Parathyroid adenoma (tissue), 2 donors: Measurements from ENCODE around the gene ZBTB49.
"Not testable (repeated sequence)": the region's sequence is repeated elsewhere in the genome, so short reads cannot be mapped to it uniquely, and the experiment has no call there.

ENCODE experiments used
- H2AFZ ChIP-seq: fragments of 300-600 bp; sonication (generic); one replicate; pipeline ENCODE4 v1.7.0; 2017; ENCODE audit warnings: antibody characterized with exemption, mild to moderate bottlenecking
- H3K27ac ChIP-seq: fragments of 300-600 bp; sonication (generic); one replicate; pipeline ENCODE4 v1.7.0; 2017
- H3K27me3 ChIP-seq: fragments of 300-600 bp; sonication (generic); one replicate; pipeline ENCODE4 v1.7.0; 2017; ENCODE audit warnings: low read length; ENCODE audit not compliant: control insufficient read depth, insufficient read depth
- H3K36me3 ChIP-seq: fragments of 300-600 bp; sonication (generic); one replicate; pipeline ENCODE4 v1.7.0; 2017; ENCODE audit warnings: low read length; ENCODE audit not compliant: control insufficient read depth, insufficient read depth
- H3K4me1 ChIP-seq: fragments of 300-600 bp; sonication (generic); one replicate; pipeline ENCODE4 v1.7.0; 2017; ENCODE audit warnings: control low read depth
- H3K4me2 ChIP-seq: fragments of 300-600 bp; sonication (generic); one replicate; pipeline ENCODE4 v1.7.0; 2017; ENCODE audit warnings: low read length
- H3K4me3 ChIP-seq: fragments of 300-600 bp; sonication (generic); one replicate; pipeline ENCODE4 v1.7.0; 2017; ENCODE audit warnings: low read depth, low read length
- H3K79me2 ChIP-seq: fragments of 300-600 bp; sonication (generic); one replicate; pipeline ENCODE4 v1.7.0; 2017; ENCODE audit warnings: control low read depth
- H3K9ac ChIP-seq: fragments of 300-600 bp; sonication (generic); one replicate; pipeline ENCODE4 v1.7.0; 2017; ENCODE audit warnings: mild to moderate bottlenecking
- H3K9me3 ChIP-seq: fragments of 300-600 bp; sonication (generic); one replicate; pipeline ENCODE4 v1.7.0; 2017; ENCODE audit warnings: low read length; ENCODE audit not compliant: control insufficient read depth
- TF ChIP-seq, protein P1 (sequence below): fragments of 300-600 bp; sonication (generic); IDR thresholded peaks from one replicate; pipeline ENCODE4 v1.7.0; 2017; ENCODE audit warnings: antibody characterized with exemption, mild to moderate bottlenecking
- donor health status: primary hyperparathyroidism.

ZBTB49 gene

GRCh38 chr4:4344915-4345527, 55.0 kb downstream of the ZBTB49 start:
- Histone ChIP-seq H3K4me2 (no peak overlapping the region), H3K9ac (no peak overlapping the region), H2AFZ (no peak overlapping the region), H3K4me3 (no peak overlapping the region), H3K4me1 (no peaks in the 10 kb centered on the region), H3K36me3 (no peaks in the 10 kb centered on the region), H3K9me3 (no peaks in the 10 kb centered on the region), H3K27me3 (no peaks in the 10 kb centered on the region), H3K79me2 (no peaks in the 10 kb centered on the region), H3K27ac (no peak overlapping the region)
- TF ChIP-seq, protein P1, sequence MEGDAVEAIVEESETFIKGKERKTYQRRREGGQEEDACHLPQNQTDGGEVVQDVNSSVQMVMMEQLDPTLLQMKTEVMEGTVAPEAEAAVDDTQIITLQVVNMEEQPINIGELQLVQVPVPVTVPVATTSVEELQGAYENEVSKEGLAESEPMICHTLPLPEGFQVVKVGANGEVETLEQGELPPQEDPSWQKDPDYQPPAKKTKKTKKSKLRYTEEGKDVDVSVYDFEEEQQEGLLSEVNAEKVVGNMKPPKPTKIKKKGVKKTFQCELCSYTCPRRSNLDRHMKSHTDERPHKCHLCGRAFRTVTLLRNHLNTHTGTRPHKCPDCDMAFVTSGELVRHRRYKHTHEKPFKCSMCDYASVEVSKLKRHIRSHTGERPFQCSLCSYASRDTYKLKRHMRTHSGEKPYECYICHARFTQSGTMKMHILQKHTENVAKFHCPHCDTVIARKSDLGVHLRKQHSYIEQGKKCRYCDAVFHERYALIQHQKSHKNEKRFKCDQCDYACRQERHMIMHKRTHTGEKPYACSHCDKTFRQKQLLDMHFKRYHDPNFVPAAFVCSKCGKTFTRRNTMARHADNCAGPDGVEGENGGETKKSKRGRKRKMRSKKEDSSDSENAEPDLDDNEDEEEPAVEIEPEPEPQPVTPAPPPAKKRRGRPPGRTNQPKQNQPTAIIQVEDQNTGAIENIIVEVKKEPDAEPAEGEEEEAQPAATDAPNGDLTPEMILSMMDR: no peak

GRCh38 chr4:4347585-4347984, 57.5 kb downstream of the ZBTB49 start:
- Histone ChIP-seq H3K9me3 (no peaks in the 10 kb centered on the region), H3K27me3 (no peaks in the 10 kb centered on the region), H3K4me1 (no peaks in the 10 kb centered on the region), H3K79me2 (no peaks in the 10 kb centered on the region), H3K4me3 (no peak overlapping the region), H3K4me2 (no peak overlapping the region), H3K9ac (no peak overlapping the region), H3K27ac (no peak overlapping the region), H3K36me3 (no peaks in the 10 kb centered on the region), H2AFZ (no peak overlapping the region)
- TF ChIP-seq, protein P1: no peak

GRCh38 chr4:4348585-4348984, 58.5 kb downstream of the ZBTB49 start:
- not testable (repeated sequence) for H2AFZ ChIP-seq, H3K4me2 ChIP-seq, H3K27me3 ChIP-seq, H3K9ac ChIP-seq, H3K79me2 ChIP-seq, H3K27ac ChIP-seq, H3K9me3 ChIP-seq, H3K4me1 ChIP-seq, H3K36me3 ChIP-seq, H3K4me3 ChIP-seq

DNA sequence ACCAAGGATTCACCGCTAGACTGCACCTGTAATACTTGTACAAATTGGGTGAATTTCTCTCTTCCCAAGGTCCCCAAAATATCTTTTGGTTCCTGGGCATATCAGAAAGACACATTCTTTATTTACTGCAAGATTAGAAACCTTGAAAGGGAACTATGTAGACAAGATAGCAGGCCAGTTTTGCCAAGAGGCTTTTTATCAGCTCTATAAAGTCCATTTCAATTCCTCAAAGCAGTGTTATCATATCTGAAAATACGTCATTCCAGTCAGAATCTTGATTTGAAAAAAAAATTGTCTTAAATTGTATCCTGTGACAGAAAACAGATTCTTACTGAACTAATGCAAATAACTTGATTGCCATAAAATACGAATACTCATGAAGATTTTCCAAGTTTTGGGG, 59.8 kb downstream of the ZBTB49 start:
- Histone ChIP-seq H3K36me3 (no peaks in the 10 kb centered on the region), H3K9me3 (no peaks in the 10 kb centered on the region), H3K4me2 (no peak overlapping the region), H3K4me3 (no peak overlapping the region), H3K9ac (no peak overlapping the region), H3K27ac (no peak overlapping the region), H3K4me1 (no peaks in the 10 kb centered on the region), H2AFZ (no peak overlapping the region), H3K79me2 (no peaks in the 10 kb centered on the region), H3K27me3 (no peaks in the 10 kb centered on the region)
- TF ChIP-seq, protein P1: no peak

- H3K36me3 ChIP-seq: no peaks in the 10 kb centered on the region
- H3K9ac ChIP-seq: no peak overlapping the region
- H3K27me3 ChIP-seq: no peaks in the 10 kb centered on the region
- H3K4me2 ChIP-seq: no peak overlapping the region
- no peaks in the 10 kb centered on the region for H3K9me3 ChIP-seq
- no peaks in the 10 kb centered on the region for H3K79me2 ChIP-seq
- no peak overlapping the region for H3K27ac ChIP-seq
- TF ChIP-seq, protein P1: no peak
- no peak overlapping the region for H3K4me3 ChIP-seq
- H2AFZ ChIP-seq: no peak overlapping the region
- H3K4me1 ChIP-seq: no peaks in the 10 kb centered on the region
Observed at GRCh38 chr4:4350909-4351308, 60.9 kb downstream of the ZBTB49 start.
